Smooth muscle cell (in vitro differentiated cells): Measurements from ENCODE around the gene CCDC170. TPM values are rescaled to one million over a fixed set of nuclear protein-coding genes. Genes with fewer than 3 reads are reported as not detected.

Experiments used
- DNase-seq: peaks from one replicate; lab custom pipeline; 2025; ENCODE audit not compliant: unreplicated experiment; lab: John Stamatoyannopoulos, UW
- H2AFZ ChIP-seq: fragments of 200-600 bp; sonication (generic); 2 replicates; pipeline ENCODE4 v1.6.0; 2016; ENCODE audit warnings: antibody characterized with exemption, low read depth, mild to moderate bottlenecking
- H3F3A ChIP-seq: fragments of 200-600 bp; sonication (generic); 2 replicates; pipeline ENCODE4 v1.6.0; 2017; ENCODE audit warnings: antibody characterized with exemption, low read depth
- H3K27ac ChIP-seq: fragments of 200-600 bp; sonication (generic); 2 replicates; pipeline ENCODE4 v1.5.1; 2016; ENCODE audit warnings: low read depth, mild to moderate bottlenecking
- H3K27me3 ChIP-seq: fragments of 200-600 bp; sonication (generic); 2 replicates; pipeline ENCODE4 v1.6.1; 2016; ENCODE audit warnings: low read depth, mild to moderate bottlenecking
- H3K36me3 ChIP-seq: fragments of 200-600 bp; sonication (generic); 2 replicates; pipeline ENCODE4 v1.5.1; 2016; ENCODE audit warnings: low read depth
- H3K4me1 ChIP-seq: fragments of 200-600 bp; sonication (generic); 2 replicates; pipeline ENCODE4 v1.5.1; 2016; ENCODE audit warnings: low read depth
- H3K4me2 ChIP-seq: fragments of 200-600 bp; sonication (generic); 2 replicates; pipeline ENCODE4 v1.6.0; 2016; ENCODE audit warnings: mild to moderate bottlenecking
- H3K4me3 ChIP-seq: fragments of 200-600 bp; sonication (generic); 2 replicates; pipeline ENCODE4 v1.5.1; 2016; ENCODE audit warnings: mild to moderate bottlenecking
- H3K79me2 ChIP-seq: fragments of 200-600 bp; sonication (generic); 2 replicates; pipeline ENCODE4 v1.6.0; 2016; ENCODE audit warnings: low read depth, mild to moderate bottlenecking
- H3K9ac ChIP-seq: fragments of 200-600 bp; sonication (generic); 2 replicates; pipeline ENCODE4 v1.6.0; 2016; ENCODE audit warnings: low read depth
- H3K9me3 ChIP-seq: fragments of 200-600 bp; sonication (generic); replicated peaks from 2 replicates; pipeline ENCODE4 v1.5.1; 2016; ENCODE audit warnings: low read depth
- H4K20me1 ChIP-seq: fragments of 200-600 bp; sonication (generic); 2 replicates; pipeline ENCODE4 v1.6.0; 2016; ENCODE audit warnings: low read depth
- CTCF ChIP-seq: fragments of 200-600 bp; sonication (generic); IDR thresholded peaks from 2 replicates; pipeline ENCODE4 v1.5.1; 2017; ENCODE audit warnings: borderline replicate concordance, mild to moderate bottlenecking, antibody characterized with exemption; ENCODE audit not compliant: insufficient read depth, poor library complexity, severe bottlenecking
- WGBS: methylation state at CpG from one replicate; pipeline ENCODE4 v1.1.7; 2016; ENCODE audit warnings: low lambda C conversion rate; 5-methylcytosine and 5-hydroxymethylcytosine counted together
- polyA plus RNA-seq: library from polyadenylated mRNA; unstranded; fragments of >200 nt; fragmentation: Nextera tagmentation; extraction: Ambion mirVana; gene quantifications from 2 replicates; pipeline ENCODE4 v1.2.1, GENCODE V29; 2016
- total RNA-seq: library from RNA; depleted of rRNA; stranded (reverse); fragments of >200 nt; gene quantifications from 2 replicates; pipeline ENCODE4 v1.2.3, GENCODE V29; 2014

CCDC170 gene
- total and polyA plus RNA-seq, 2 experiments from 2014 or later = 0.27 to 0.63 TPM

GRCh38 chr6:151590742-151591141, 96.9 kb downstream of the CCDC170 start:
- no peaks in the 10 kb centered on the region for H3K4me1 ChIP-seq
- TF ChIP-seq CTCF = no peak
- no peak for DNase-seq
- no peaks in the 10 kb centered on the region for H3K9me3 ChIP-seq
- no peak overlapping the region for H2AFZ ChIP-seq
- H3F3A ChIP-seq = no peaks in the 10 kb centered on the region
- H3K79me2 ChIP-seq = no peaks in the 10 kb centered on the region
- no peak overlapping the region for H3K4me2 ChIP-seq
- H3K27me3 ChIP-seq = no peaks in the 10 kb centered on the region
- no peak overlapping the region for H3K4me3 ChIP-seq
- H3K27ac ChIP-seq = no peak overlapping the region
- no peaks in the 10 kb centered on the region for H3K36me3 ChIP-seq
- WGBS = 85% methylated on average over 2 of the region's 2 CpGs
- H4K20me1 ChIP-seq = no peaks in the 10 kb centered on the region
- no peak overlapping the region for H3K9ac ChIP-seq

- Histone ChIP-seq H3K27ac (no peak overlapping the region), H2AFZ (no peak overlapping the region), H3K9ac (no peak overlapping the region), H3K36me3 (no peaks in the 10 kb centered on the region), H3K27me3 (no peaks in the 10 kb centered on the region), H3K4me1 (no peaks in the 10 kb centered on the region), H3F3A (no peaks in the 10 kb centered on the region), H3K4me2 (no peak overlapping the region), H3K4me3 (no peak overlapping the region), H4K20me1 (no peaks in the 10 kb centered on the region), H3K79me2 (no peaks in the 10 kb centered on the region), H3K9me3 (no peaks in the 10 kb centered on the region)
- no peak for TF ChIP-seq CTCF
- WGBS = 82% methylated on average over 9 of the region's 9 CpGs
- no peak for DNase-seq
Measured at GRCh38 chr6:151592449-151593159, 98.8 kb downstream of the CCDC170 start.

- no peaks in the 10 kb centered on the region for H3K9me3 ChIP-seq
- no peak overlapping the region for H3K4me3 ChIP-seq
- no peak for DNase-seq
- no peaks in the 10 kb centered on the region for H3K4me1 ChIP-seq
- no peak overlapping the region for H3K9ac ChIP-seq
- WGBS = 85% methylated on average over 4 of the region's 4 CpGs
- TF ChIP-seq CTCF = no peak
- no peak overlapping the region for H3K4me2 ChIP-seq
- no peak overlapping the region for H3K27ac ChIP-seq
- no peaks in the 10 kb centered on the region for H4K20me1 ChIP-seq
- H3K36me3 ChIP-seq = no peaks in the 10 kb centered on the region
- no peaks in the 10 kb centered on the region for H3K27me3 ChIP-seq
- no peaks in the 10 kb centered on the region for H3K79me2 ChIP-seq
- no peak overlapping the region for H2AFZ ChIP-seq
- no peaks in the 10 kb centered on the region for H3F3A ChIP-seq
Measured at GRCh38 chr6:151609146-151609902, 115.5 kb downstream of the CCDC170 start.
